GM13977 (cell line): Measurements from ENCODE around the gene ACTN4.

Experiments used
- DNase-seq: peaks from one replicate; pipeline ENCODE4 v3.0.0; 2012; ENCODE audit warnings: low spot score
- in situ Hi-C: fragments of 300-500 bp; cut with MboI; formaldehyde crosslinking; loops from one replicate; pipeline ENCODE4 v1.12.0; 2022; ENCODE audit warnings: low sequenced_read_pairs, low pct_unique_long_range_greater_than_20kb, mixed read lengths, inconsistent platforms; ENCODE audit not compliant: unreplicated experiment
- TF ChIP-seq, protein P1 (sequence below): IDR thresholded peaks from 2 replicates; pipeline ENCODE4 v1.5.1; 2012; ENCODE audit warnings: mild to moderate bottlenecking, control low read depth; ENCODE audit not compliant: insufficient read depth; ENCODE audit errors: extremely low read depth, missing control alignments

ACTN4 gene

DNA sequence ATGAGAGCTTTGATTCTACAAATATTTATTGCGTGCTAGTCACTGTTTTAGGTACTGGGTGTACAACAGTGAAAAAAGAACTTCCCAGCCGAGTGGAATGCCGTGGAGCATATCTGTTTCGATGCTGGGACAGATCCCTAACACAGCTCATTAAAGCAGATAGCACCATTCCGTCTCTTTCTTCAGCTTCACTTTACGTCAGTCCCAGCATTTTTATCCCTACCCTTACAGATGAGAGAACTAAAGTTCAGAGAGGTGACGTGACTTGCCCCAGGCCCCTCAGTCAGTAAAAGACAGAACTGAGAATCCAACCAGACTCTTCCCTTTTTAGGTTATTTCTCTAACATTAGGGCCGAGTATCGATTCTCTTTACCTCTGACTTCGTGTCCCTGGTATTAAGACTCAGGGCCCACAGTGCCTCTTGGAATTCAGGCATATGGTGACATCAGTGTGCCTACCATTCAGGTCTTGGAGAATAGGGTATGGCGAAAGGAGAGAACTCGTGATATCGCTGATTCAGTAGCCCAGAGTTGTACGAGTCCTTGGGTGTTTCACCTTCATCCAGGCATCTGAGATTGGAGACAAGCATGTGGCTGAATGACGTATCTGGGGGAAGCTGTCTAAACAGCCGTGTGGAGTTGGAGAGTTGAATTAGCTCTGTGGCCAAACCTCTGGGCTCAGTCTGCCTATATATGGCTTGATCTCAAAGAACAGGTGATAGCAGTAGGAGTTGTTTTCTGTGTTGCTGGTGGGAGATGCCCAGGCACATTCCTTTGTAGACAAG, 27.1 kb downstream of the ACTN4 start:
- DNase-seq: no peak
- TF ChIP-seq, protein P1, sequence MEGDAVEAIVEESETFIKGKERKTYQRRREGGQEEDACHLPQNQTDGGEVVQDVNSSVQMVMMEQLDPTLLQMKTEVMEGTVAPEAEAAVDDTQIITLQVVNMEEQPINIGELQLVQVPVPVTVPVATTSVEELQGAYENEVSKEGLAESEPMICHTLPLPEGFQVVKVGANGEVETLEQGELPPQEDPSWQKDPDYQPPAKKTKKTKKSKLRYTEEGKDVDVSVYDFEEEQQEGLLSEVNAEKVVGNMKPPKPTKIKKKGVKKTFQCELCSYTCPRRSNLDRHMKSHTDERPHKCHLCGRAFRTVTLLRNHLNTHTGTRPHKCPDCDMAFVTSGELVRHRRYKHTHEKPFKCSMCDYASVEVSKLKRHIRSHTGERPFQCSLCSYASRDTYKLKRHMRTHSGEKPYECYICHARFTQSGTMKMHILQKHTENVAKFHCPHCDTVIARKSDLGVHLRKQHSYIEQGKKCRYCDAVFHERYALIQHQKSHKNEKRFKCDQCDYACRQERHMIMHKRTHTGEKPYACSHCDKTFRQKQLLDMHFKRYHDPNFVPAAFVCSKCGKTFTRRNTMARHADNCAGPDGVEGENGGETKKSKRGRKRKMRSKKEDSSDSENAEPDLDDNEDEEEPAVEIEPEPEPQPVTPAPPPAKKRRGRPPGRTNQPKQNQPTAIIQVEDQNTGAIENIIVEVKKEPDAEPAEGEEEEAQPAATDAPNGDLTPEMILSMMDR: no peak
- in situ Hi-C loops: no loop called here

DNA sequence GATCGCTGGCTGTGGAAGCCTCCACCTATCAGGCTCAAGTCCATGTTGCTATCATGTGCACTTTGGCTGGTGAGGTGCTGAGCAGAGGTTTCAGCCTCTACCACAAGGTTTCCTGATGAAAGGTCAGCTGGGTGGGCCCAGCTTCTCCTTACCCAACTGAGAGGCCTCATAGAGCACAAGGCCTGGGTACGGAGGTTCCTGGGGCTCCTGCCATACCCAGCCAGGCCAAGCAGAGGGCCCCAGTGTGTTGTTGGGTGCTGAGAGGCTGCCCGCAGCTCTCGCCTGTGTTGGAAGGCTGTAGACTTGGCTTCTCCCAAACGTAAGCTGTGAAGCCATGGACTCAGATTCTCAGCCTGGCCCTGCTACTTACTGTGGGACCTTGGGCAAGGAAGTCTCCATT, 28.2 kb downstream of the ACTN4 start:
- DNase-seq: no peak
- in situ Hi-C loops: no loop called here
- TF ChIP-seq, protein P1: no peak

DNA sequence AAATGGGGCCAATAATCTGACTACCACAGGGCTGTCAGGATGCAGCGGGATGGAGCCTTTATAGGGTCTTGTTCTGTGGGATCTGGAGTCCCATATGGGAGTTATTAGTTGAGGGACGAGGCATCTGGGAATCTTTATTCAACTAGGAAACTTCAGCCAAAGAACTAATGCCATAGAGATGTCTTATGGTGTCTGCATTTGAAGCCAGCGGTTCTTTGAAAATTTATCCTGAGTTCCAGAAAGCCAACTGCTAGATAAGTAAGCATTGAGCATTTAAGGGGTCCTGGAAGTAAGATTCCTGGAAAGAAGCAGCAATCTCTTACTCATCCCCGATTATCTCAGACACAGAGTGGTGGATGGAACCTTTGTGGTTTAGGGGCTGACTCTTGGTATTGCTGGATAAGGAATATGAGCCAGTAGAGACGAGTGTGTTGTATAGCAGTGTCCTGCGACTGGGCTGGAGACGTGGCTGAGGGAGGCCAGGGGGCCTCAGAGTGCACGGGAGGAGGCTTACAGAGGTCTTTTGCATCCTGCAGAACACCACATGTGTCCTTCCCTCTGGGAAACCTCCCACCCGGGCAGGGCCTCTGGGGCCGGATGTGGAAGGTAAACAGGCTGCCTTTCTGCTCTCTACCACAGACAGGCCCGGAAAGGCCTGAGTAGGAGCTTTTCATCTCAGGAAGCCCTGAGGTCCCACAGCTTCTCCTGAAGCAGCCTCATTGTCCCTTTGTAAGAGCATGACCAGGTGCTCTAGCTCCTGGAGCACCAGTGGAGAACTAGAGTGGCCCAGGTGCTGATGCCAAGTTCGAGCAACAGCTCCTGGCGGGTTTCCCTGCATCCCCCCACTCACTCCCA, 28.8 kb downstream of the ACTN4 start:
- DNase-seq: no peak
- in situ Hi-C loops: no loop called here
- TF ChIP-seq, protein P1: no peak

DNA sequence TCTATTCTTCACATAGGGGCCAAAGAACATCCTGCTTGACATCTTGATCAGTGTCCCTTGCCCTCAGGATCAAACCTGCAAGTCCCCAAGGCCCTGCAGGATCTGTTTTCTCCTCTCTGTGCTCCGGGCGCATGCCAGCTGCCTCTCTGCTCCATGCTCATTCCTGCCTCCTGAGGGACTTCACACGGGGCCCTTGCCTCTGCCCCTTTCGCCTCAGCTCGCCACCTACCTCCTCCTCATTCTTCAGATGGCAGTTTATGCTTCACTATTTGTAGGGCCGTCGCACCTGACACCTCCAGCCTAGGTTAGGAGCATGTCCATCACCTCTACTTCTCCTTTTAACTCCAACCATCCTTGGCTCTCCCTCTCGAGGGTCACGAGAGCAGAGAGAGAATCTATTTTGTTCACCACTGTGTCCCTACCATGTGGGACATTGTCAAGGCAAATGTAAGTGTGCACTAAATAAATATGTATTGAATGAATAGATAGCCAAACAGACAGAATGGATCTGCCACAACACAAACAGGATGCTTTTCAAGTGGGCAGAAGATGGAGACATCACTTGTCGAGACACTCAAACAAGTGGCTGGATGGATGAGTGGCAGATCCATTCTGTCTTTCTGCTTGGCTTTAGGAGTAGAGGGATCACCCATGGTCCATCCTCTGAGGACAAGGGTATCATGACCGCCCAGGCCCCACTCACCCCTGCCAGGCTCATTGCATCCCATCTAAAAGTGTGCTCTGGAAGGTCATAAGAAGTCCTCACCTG, 29.6 kb downstream of the ACTN4 start:
- DNase-seq: no peak
- in situ Hi-C loops: no loop called here

DNA sequence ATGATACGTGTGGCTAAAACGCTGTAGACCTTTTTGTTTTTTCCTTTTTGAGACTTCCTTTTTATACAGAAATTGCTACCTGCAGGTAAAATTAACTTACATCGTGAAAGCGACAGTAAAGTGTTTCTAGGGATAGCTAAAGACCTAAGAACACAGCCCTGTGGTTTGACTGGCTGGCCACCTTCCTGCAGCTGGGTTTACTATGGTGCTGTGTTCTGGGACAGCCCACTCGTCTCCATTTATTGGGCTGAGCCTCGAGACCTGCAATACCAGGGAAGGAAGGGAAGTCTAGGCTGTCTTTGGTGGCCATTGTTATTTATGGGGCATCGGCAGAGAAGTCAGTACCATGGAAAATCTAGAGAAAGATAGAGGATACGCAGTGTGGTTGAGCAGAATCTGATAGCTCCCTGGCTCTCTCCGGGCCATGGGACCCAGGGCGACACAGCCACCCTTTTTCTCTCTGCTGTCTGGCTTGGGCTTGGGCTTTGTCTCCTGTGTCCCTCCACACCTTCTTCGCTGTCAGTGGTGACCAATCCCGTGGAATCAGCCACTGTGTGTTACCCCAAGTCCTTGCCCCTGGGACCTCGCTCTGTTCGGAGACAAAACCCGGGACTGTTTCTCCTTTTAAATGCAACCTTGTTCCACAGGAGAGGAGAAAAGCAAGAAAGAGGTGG, 30.9 kb downstream of the ACTN4 start:
- TF ChIP-seq, protein P1: no peak
- in situ Hi-C loops: no loop called here
- no peak for DNase-seq

More for the DNA sequence above, 29.6 kb downstream of the ACTN4 start:
- TF ChIP-seq, protein P1: no peak
